NB4 (cell line): ENCODE measurements around the gene IQGAP1.

ENCODE experiments used
- DNase-seq: peaks from one replicate; pipeline ENCODE4 v3.0.0; 2010; ENCODE audit warnings: low read depth
- H3K4me3 ChIP-seq: one replicate; pipeline ENCODE4 v1.5.1; 2011; ENCODE audit warnings: mild to moderate bottlenecking, low read depth, low read length, moderate library complexity
- MYC ChIP-seq: IDR thresholded peaks from 2 replicates; pipeline ENCODE4 v1.6.1; 2011; ENCODE audit warnings: low read depth, low read length
- POLR2A ChIP-seq: IDR thresholded peaks from 2 replicates; pipeline ENCODE4 v1.6.1; 2011; ENCODE audit warnings: mild to moderate bottlenecking; ENCODE audit not compliant: insufficient read length; ENCODE audit errors: extremely low read depth
- TF ChIP-seq, protein P1 (sequence below): IDR thresholded peaks from one replicate; pipeline ENCODE4 v1.5.1; 2012; ENCODE audit warnings: low read depth, low read length
- TF ChIP-seq, protein P2 (sequence below): IDR thresholded peaks from 2 replicates; pipeline ENCODE4 v1.6.1; 2011; ENCODE audit warnings: low read depth, low read length

IQGAP1 gene

DNA sequence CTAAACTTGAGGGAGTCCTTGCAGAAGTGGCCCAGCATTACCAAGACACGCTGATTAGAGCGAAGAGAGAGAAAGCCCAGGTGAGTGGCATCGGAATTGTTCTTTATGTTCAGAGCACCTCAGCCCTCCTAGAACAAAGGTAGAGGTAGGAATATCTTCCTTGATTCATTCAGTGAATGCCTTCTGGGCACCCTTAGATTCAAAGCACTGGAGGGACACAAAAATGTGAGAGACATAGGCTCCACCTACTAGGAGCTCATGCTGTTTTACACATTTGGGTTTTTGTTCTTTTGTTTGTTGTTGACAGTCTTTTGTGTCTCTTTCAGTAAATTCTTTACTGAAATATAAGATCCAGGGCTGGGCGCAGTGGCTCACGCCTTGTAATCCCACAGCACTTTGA is 68.2 kb downstream of the IQGAP1 start:
- no peak overlapping the region for H3K4me3 ChIP-seq
- TF ChIP-seq MYC, result no peak
- TF ChIP-seq, protein P1, sequence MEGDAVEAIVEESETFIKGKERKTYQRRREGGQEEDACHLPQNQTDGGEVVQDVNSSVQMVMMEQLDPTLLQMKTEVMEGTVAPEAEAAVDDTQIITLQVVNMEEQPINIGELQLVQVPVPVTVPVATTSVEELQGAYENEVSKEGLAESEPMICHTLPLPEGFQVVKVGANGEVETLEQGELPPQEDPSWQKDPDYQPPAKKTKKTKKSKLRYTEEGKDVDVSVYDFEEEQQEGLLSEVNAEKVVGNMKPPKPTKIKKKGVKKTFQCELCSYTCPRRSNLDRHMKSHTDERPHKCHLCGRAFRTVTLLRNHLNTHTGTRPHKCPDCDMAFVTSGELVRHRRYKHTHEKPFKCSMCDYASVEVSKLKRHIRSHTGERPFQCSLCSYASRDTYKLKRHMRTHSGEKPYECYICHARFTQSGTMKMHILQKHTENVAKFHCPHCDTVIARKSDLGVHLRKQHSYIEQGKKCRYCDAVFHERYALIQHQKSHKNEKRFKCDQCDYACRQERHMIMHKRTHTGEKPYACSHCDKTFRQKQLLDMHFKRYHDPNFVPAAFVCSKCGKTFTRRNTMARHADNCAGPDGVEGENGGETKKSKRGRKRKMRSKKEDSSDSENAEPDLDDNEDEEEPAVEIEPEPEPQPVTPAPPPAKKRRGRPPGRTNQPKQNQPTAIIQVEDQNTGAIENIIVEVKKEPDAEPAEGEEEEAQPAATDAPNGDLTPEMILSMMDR, result no peak
- TF ChIP-seq, protein P2, sequence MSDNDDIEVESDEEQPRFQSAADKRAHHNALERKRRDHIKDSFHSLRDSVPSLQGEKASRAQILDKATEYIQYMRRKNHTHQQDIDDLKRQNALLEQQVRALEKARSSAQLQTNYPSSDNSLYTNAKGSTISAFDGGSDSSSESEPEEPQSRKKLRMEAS, result no peak
- no peak for TF ChIP-seq POLR2A
- DNase-seq, result no peak

DNA sequence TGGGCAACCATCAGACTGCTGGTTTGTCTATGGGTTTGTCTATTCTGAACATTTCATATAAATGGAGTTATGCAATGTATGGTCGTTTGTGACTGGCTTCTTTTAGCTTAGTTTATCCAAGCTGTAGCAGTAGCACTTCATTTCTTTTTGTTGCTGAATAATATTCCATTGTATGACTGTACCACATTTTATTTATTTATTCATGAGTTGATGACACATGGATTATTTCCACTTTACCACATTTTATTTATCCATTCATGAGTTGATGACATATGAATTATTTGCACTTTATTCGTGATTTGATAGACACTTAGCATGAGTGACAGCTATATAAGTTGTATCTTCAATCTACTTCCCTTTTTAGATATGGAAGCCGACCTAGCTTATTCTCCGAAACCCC is 70.0 kb downstream of the IQGAP1 start:
- H3K4me3 ChIP-seq, result no peak overlapping the region
- no peak for DNase-seq
- TF ChIP-seq POLR2A (no peak), MYC (no peak)
- TF ChIP-seq, protein P1, result no peak
- TF ChIP-seq, protein P2, result no peak

DNA sequence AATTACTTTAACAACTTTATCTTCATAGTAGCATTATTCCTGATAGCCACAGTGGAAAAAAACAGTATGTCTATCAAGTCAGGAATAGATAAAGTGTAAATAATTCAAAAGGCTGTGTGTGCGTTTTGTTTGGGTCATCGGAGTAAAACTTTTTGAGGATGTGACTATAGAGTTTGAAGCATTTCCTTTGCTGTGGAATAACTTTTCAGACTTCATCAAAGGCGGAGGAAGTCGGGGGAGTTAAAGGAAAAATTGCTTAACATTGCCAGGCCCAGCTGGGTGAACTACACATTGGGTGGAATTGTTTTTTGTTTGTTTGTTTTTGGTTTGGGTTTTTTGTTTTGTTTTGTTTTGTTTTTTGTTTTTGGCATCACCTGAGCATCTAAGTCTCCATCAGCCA is 71.3 kb downstream of the IQGAP1 start:
- no peak overlapping the region for H3K4me3 ChIP-seq
- no peak for DNase-seq
- TF ChIP-seq POLR2A (no peak), MYC (no peak)
- TF ChIP-seq, protein P1, result no peak

DNA sequence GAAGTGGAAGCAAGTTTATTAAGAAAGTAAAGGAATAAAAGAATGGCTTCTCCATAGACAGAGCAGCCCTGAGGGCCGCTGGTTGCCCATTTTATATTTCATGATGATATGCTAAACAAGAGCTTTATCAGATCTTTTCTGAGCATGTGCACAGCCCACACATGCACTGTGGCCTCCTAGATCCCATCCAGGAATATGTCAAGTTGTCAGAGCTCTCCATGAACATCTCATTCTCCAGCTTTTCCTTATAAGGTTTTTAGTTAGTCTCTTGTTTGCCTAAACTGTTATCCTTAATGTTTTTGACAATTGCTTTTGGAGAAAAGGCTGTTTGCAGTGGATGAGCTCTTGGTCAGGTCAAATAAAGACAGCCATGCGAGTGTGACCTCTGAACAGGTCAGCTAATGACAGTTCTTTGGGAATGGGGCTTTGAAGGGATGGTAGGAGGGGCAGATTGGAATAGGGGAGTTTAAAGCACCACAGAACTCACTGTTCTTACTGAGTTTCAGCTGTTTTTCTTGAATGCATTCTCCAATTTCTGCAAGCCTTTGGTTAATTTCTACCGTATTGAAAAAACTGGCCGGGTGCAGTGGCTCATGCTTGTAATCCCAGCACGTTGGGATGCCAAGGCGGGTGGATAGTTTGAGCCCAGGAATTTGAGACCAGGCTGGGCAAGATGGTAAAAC is 72.2 kb downstream of the IQGAP1 start:
- TF ChIP-seq MYC, result no peak
- no peak for TF ChIP-seq POLR2A
- TF ChIP-seq, protein P1, result no peak
- TF ChIP-seq, protein P2, result no peak
- DNase-seq, result no peak
- H3K4me3 ChIP-seq, result no peak overlapping the region

DNA sequence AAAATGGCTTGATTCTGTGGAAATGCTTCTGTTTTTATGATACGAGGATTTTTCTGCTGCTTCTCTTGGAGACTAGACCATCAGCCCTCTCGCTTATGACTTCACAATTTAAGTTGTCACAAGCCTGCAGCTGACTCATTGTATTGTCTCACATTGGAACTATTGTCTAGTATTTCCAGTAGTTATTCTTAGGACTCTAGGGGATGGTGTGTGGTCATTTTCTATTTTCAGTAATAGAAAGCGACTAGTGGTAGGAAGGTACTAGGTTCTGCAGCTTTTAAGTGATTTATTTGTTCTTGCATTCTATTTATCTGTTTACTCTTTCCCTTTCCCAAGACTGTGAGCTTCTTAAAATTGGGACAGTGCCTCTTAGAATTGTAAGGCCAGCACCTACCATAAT is 75.3 kb downstream of the IQGAP1 start:
- DNase-seq, result peak; percentile 10
- TF ChIP-seq, protein P2, result no peak
- TF ChIP-seq, protein P1, result no peak
- no peak for TF ChIP-seq POLR2A
- TF ChIP-seq MYC, result no peak
- no peak overlapping the region for H3K4me3 ChIP-seq
